ENCODE data around the gene LOXL3.
A peak's percentile ranks its signal among the peaks of the same experiment; 100 is the strongest.

LOXL3 gene

GRCh38 chr2:74551942-74552913, 1.5 kb downstream of the LOXL3 start:
- no peak for DNase-seq (ENCODE audit: low read depth in 2 of 2)

GRCh38 chr2:74551530-74551929, 2.2 kb downstream of the LOXL3 start:
- no peak for DNase-seq (ENCODE audit: low read depth in 2 of 2)

- DNase-seq (ENCODE audit: low read depth in 2 of 2) = no peak
Measured at GRCh38 chr2:74550231-74550630, 3.5 kb downstream of the LOXL3 start.

GRCh38 chr2:74548900-74549826, 4.6 kb downstream of the LOXL3 start:
- no peak for DNase-seq (ENCODE audit: low read depth in 2 of 2)

GRCh38 chr2:74548285-74548899, 5.3 kb downstream of the LOXL3 start:
- DNase-seq (ENCODE audit: low read depth in 2 of 2) = no peak

- no peak for DNase-seq (ENCODE audit: low read depth in 2 of 2)
Measured at GRCh38 chr2:74546004-74546403, 7.7 kb downstream of the LOXL3 start.

- DNase-seq (ENCODE audit: low read depth in 2 of 2) = no peak
Measured at GRCh38 chr2:74544634-74545033, 9.1 kb downstream of the LOXL3 start.

- DNase-seq (ENCODE audit: low read depth in 2 of 2) = no peak
Measured at GRCh38 chr2:74542978-74543377, 10.8 kb downstream of the LOXL3 start.

GRCh38 chr2:74540291-74540690, 13.5 kb downstream of the LOXL3 start:
- DNase-seq (ENCODE audit: low read depth in 2 of 2) = no peak

- DNase-seq (ENCODE audit: low read depth in 2 of 2) = no peak
Measured at GRCh38 chr2:74538881-74539339, 14.8 kb downstream of the LOXL3 start.

- DNase-seq (ENCODE audit: low read depth in 2 of 2) = no peak
Measured at GRCh38 chr2:74537140-74537539, 16.6 kb downstream of the LOXL3 start.

GRCh38 chr2:74536166-74536950, 17.4 kb downstream of the LOXL3 start:
- no peak for DNase-seq (ENCODE audit: low read depth in 2 of 2)

- DNase-seq (ENCODE audit: low read depth in 2 of 2) = no peak
Measured at GRCh38 chr2:74535440-74535965, 18.2 kb downstream of the LOXL3 start.

- DNase-seq (ENCODE audit: low read depth in 2 of 2) = no peak
Measured at GRCh38 chr2:74534411-74534810, 19.3 kb downstream of the LOXL3 start.

- DNase-seq (ENCODE audit: low read depth in 2 of 2) = no peak
Measured at GRCh38 chr2:74533464-74533863, 20.3 kb downstream of the LOXL3 start.

GRCh38 chr2:74532222-74532621, 21.5 kb downstream of the LOXL3 start:
- no peak for DNase-seq (ENCODE audit: low read depth in 2 of 2)

GRCh38 chr2:74531666-74532065, 22.1 kb downstream of the LOXL3 start:
- DNase-seq (ENCODE audit: low read depth in 2 of 2) = no peak

- no peak for DNase-seq (ENCODE audit: low read depth in 2 of 2)
Measured at GRCh38 chr2:74530239-74531187, 23.2 kb downstream of the LOXL3 start.

- DNase-seq (ENCODE audit: low read depth in 2 of 2) = peak; percentile 87 to 92
Measured at GRCh38 chr2:74529357-74530238, 24.1 kb downstream of the LOXL3 start, which contains the start of the genes AUP1 and HTRA2. AUP1 (minus strand) TSS chr2:74529706; CDS start chr2:74529629, 77 bp downstream. HTRA2 (plus strand) TSS chr2:74529933; CDS start chr2:74530007, 74 bp downstream.

All from activated CD4-positive, alpha-beta T cell treated with anti-CD3 and anti-CD28 coated beads for 24 hours (primary cell).